Body of pancreas (tissue), 4 donors: ENCODE data around the gene WNT5B.

ENCODE experiments used
- POLR2A ChIP-seq, 3 donors: fragments of 450-650 bp; IDR thresholded peaks; one replicate each; pipeline ENCODE4 v1.6.1; 2016; ENCODE audit warnings: antibody characterized with exemption in 3 of 3, mild to moderate bottlenecking in 2 of 3
- TF ChIP-seq, protein P1 (sequence below), 7 experiments: fragments of 450-650 bp in 4 of 7; fragments of 200-600 bp in 3 of 7; sonication (generic) in 3 of 7; IDR thresholded peaks; one replicate each; pipeline ENCODE4 v1.5.1; 2016 to 2019; ENCODE audit warnings: antibody characterized with exemption in 7 of 7

DNA sequence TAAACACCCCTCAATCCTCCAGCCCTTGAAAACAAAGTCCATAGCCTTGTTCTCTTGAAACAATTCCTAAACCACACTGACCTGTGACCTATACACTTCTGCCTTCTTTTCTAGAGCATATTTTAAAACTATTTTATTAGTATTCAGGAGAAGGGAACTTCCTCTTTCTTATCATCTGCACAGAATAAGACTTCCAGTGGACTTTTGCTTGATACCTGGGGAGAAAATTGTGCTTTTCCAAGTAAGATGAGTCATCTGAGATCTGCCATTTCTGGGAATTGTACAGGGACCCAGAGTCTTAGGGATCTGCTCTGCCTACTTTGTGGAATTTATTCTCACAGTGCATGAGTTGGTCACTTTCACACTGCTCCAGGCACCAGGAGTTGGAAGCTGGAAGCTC lies 10.5 kb upstream of the WNT5B start:
- TF ChIP-seq, protein P1, sequence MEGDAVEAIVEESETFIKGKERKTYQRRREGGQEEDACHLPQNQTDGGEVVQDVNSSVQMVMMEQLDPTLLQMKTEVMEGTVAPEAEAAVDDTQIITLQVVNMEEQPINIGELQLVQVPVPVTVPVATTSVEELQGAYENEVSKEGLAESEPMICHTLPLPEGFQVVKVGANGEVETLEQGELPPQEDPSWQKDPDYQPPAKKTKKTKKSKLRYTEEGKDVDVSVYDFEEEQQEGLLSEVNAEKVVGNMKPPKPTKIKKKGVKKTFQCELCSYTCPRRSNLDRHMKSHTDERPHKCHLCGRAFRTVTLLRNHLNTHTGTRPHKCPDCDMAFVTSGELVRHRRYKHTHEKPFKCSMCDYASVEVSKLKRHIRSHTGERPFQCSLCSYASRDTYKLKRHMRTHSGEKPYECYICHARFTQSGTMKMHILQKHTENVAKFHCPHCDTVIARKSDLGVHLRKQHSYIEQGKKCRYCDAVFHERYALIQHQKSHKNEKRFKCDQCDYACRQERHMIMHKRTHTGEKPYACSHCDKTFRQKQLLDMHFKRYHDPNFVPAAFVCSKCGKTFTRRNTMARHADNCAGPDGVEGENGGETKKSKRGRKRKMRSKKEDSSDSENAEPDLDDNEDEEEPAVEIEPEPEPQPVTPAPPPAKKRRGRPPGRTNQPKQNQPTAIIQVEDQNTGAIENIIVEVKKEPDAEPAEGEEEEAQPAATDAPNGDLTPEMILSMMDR (IDR thresholded peaks at IDR 0.05): no peak
- TF ChIP-seq POLR2A (IDR thresholded peaks at IDR 0.05): no peak
